GM12864 (cell line): ENCODE measurements around the gene DCTPP1.

Experiments used
- DNase-seq: peaks from one replicate; pipeline ENCODE4 v3.0.0-alpha.2; 2011; ENCODE audit warnings: low read depth
- H3K4me3 ChIP-seq: 2 replicates; pipeline ENCODE4 v1.5.1; 2011; ENCODE audit warnings: mild to moderate bottlenecking, low read depth, low read length, control low read depth
- CTCF ChIP-seq: IDR thresholded peaks from 2 replicates; pipeline ENCODE4 v1.5.1; 2011; ENCODE audit warnings: low read depth, mild to moderate bottlenecking, moderate library complexity, low read length, control low read depth, inconsistent platforms; ENCODE audit errors: missing control alignments

The DCTPP1 gene

DNA sequence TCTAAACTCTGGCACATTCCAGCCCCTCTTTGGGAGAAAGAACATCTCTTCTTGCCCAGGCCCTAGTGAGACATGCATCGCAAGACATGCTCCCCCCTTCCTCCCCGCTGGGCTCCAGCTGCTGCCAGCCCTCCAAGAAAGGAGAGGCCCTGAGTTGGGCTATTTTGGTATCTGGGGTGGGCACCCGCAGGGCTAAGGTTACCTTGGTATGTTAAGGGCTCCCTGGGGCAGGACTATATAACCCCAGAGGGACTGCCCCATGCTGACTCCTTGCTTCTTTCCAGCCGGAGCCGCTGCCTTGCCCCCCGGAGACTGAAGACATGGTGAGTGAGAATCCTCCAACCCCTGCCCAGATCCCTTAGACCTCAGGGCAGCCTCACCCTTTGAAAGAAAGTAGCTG, 55.3 kb downstream of the DCTPP1 start, which contains the start of gene MYL11:
TSS of gene MYL11 (plus strand) at position 265 of the 400 bp plus-strand sequence. CDS start at position 321, 56 bp downstream.
- no peak for TF ChIP-seq CTCF
- no peak for DNase-seq
- H3K4me3 ChIP-seq = no peak within 1 kb of the TSS
